GM12873 (cell line): ENCODE measurements around the gene HOXD11.

Experiments used
- CTCF ChIP-seq: IDR thresholded peaks from 2 replicates; pipeline ENCODE4 v1.5.1; 2012; ENCODE audit warnings: low read depth, mild to moderate bottlenecking, moderate library complexity, low read length, control low read depth; ENCODE audit not compliant: insufficient read depth; ENCODE audit errors: missing control alignments

HOXD11 gene

DNA sequence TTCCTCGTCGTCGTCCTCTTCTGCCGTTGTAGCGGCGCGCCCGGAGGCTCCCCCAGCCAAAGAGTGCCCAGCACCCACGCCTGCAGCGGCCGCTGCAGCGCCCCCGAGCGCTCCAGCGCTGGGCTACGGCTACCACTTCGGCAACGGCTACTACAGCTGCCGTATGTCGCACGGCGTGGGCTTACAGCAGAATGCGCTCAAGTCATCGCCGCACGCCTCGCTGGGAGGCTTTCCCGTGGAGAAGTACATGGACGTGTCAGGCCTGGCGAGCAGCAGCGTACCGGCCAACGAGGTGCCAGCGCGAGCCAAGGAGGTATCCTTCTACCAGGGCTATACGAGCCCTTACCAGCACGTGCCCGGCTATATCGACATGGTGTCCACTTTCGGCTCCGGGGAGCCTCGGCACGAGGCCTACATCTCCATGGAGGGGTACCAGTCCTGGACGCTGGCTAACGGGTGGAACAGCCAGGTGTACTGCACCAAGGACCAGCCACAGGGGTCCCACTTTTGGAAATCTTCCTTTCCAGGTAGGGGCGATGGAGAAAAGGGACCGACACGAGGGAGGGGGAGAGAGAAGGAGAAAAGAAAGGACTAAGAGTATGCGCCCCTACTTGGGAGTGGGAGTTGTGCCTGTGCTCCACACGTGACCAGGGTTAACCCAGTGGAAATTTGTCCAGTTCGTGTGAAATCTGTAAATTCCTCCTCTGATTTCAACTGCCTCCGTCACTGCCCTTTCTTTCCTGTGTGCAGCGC, 13.8 kb upstream of the HOXD11 start:
- no peak for TF ChIP-seq CTCF

- TF ChIP-seq CTCF = no peak
Observed at GRCh38 chr2:176093898-176094249, 13.2 kb upstream of the HOXD11 start.

DNA sequence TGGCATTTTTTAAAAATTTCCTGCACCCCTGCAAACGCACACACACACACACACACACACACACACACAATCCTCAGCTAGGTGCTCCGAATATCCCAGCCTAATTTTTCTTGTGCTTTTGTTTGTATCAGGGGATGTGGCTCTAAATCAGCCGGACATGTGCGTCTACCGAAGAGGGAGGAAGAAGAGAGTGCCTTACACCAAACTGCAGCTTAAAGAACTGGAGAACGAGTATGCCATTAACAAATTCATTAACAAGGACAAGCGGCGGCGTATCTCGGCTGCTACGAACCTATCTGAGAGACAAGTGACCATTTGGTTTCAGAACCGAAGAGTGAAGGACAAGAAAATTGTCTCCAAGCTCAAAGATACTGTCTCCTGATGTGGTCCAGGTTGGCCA, 12.7 kb upstream of the HOXD11 start:
- no peak for TF ChIP-seq CTCF

GRCh38 chr2:176095421-176095820, 11.7 kb upstream of the HOXD11 start:
- no peak for TF ChIP-seq CTCF

- no peak for TF ChIP-seq CTCF
Observed at GRCh38 chr2:176096243-176096985, 10.7 kb upstream of the HOXD11 start.

DNA sequence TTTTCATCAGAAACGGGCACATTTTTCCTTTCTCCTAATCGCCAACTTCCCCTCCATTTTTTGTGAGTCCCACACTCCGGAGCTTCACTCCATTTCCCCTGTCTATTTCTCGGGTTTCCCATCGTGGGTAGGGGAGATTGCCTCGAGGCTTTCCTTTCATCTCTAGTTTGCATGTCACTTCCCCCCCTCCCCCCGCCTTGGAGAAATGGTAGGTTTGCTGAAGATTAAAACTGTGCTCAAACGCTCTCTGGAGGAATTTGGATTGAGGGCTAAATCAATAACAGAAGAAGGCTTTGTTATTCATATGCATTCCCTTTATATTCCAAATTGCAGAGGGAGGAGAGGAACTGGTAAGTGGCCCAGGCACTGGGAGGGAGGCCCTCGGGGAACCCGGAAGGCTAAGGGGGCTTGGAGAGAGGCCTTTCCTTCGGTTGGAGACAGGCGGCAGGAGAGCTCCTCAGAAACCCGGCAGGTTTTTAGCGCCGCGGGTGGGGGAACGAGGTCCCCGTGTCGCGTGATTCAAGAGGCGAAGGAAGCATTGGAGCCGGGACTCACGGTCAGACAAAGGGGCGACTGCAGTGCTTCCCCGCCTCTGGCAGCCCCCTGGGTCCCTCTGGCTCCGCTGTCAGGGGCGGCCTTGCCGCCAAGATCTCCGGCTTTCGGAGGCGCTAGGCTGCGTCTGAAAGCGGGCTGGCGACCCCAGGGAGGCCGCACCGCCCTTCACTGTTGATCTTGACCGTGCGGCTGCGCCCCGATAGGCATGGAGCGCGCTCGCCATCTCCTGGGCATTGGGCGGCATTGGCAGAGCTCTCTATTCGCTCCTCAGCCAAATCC, 9.9 kb upstream of the HOXD11 start:
- peak; percentile 93 for TF ChIP-seq CTCF

DNA sequence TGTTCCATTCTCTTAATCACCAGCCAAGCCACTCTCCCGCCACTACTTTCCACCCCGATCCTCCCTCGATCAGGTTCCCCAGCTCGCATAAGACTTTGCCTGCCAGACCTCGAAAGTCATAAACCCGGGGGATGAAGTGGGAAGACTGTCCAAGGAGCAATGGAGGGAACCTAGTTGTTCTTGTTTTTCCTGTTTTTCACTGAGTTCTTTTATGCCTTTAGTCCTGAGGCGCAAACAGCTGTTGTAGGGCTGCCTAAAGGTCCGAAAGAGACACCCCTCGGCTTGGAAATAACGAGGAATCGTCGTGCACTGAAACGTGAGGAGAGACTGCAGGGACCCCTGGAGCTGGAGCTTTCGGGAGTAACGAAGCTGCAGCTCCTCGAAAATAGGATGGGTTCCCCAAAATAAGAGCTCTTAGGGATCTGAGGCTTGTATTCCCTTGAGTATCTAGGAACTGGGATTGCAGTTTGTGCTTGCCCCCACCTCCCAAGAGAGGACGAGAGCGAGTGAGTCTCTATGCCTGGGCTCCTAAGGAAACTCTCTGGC, 9.2 kb upstream of the HOXD11 start:
- TF ChIP-seq CTCF = no peak
